ENCODE measurements around the gene IL11.

GRCh38 chr19:55341595-55342531 is 28.4 kb downstream of the IL11 start:
- TF ChIP-seq RAD21 (conservative IDR thresholded peaks at IDR 0.05 in 1 of 2, IDR thresholded peaks at IDR 0.05 in 1 of 2): no peak
- no peak for TF ChIP-seq ELK1 (IDR thresholded peaks at IDR 0.05; ENCODE audit: low read depth, low read length)
- no peak for TF ChIP-seq CTCF (IDR thresholded peaks at IDR 0.05)
- TF ChIP-seq TP53 (CRISPR knock-in tag; IDR thresholded peaks at IDR 0.05): no peak
- no peak for TF ChIP-seq ATOH8 (CRISPR knock-in tag; IDR thresholded peaks at IDR 0.05; ENCODE audit: low read depth)
- no peak for TF ChIP-seq EP300 (IDR thresholded peaks at IDR 0.05)
- no peak for TF ChIP-seq MAX (IDR thresholded peaks at IDR 0.05)
- no peak for TF ChIP-seq USF2 (IDR thresholded peaks at IDR 0.05)
- no peak for TF ChIP-seq HOXB5 (CRISPR knock-in tag; IDR thresholded peaks at IDR 0.05)
